GM19372 (cell line): Measurements from ENCODE around the gene SLC4A5.
"Not testable (repeated sequence)": the region's sequence is repeated elsewhere in the genome, so short reads cannot be mapped to it uniquely, and the experiment has no call there.

Experiments
- ATAC-seq: cut with Tn5 transposase; IDR thresholded peaks from one replicate; pipeline ENCODE4 v1.9.1; 2021; ENCODE audit warnings: mild to moderate bottlenecking, low read depth, moderate library complexity; ENCODE audit not compliant: unreplicated experiment

The SLC4A5 gene

GRCh38 chr2:74242354-74243071 lies 100.7 kb downstream of the SLC4A5 start:
- no peak for ATAC-seq

GRCh38 chr2:74239346-74239745 lies 103.9 kb downstream of the SLC4A5 start:
- no peak for ATAC-seq

- ATAC-seq, result no peak
Measured at GRCh38 chr2:74238879-74239278, 104.3 kb downstream of the SLC4A5 start.

GRCh38 chr2:74235041-74235440 lies 108.2 kb downstream of the SLC4A5 start:
- ATAC-seq, result no peak

- no peak for ATAC-seq
Measured at GRCh38 chr2:74233648-74234047, 109.6 kb downstream of the SLC4A5 start.

GRCh38 chr2:74232426-74232825 lies 110.8 kb downstream of the SLC4A5 start:
- no peak for ATAC-seq

GRCh38 chr2:74229865-74230264 lies 113.4 kb downstream of the SLC4A5 start:
- not testable (repeated sequence) for ATAC-seq

GRCh38 chr2:74228772-74229171 lies 114.4 kb downstream of the SLC4A5 start:
- ATAC-seq, result no peak

- ATAC-seq, result no peak
Measured at GRCh38 chr2:74227646-74228045, 115.6 kb downstream of the SLC4A5 start.

GRCh38 chr2:74226648-74227213 lies 116.5 kb downstream of the SLC4A5 start:
- ATAC-seq, result no peak

- ATAC-seq, result no peak
Measured at GRCh38 chr2:74225698-74226459, 117.3 kb downstream of the SLC4A5 start.

- ATAC-seq, result no peak
Measured at GRCh38 chr2:74223941-74224770, 119.1 kb downstream of the SLC4A5 start.

GRCh38 chr2:74222300-74222650 lies 120.9 kb downstream of the SLC4A5 start:
- ATAC-seq, result no peak

GRCh38 chr2:74221604-74222299 lies 121.5 kb downstream of the SLC4A5 start:
- ATAC-seq, result no peak

- ATAC-seq, result no peak
Measured at GRCh38 chr2:74221091-74221490, 122.1 kb downstream of the SLC4A5 start.

GRCh38 chr2:74219846-74220486 lies 123.2 kb downstream of the SLC4A5 start:
- no peak for ATAC-seq

GRCh38 chr2:74216642-74217041 lies 126.6 kb downstream of the SLC4A5 start:
- ATAC-seq, result no peak

GRCh38 chr2:74215771-74216170 lies 127.4 kb downstream of the SLC4A5 start:
- not testable (repeated sequence) for ATAC-seq

GRCh38 chr2:74212702-74213410 lies 130.4 kb downstream of the SLC4A5 start:
- no peak for ATAC-seq
